ENCODE data around the gene MOSMO.
"Not testable (repeated sequence)": the region's sequence is repeated elsewhere in the genome, so short reads cannot be mapped to it uniquely, and the experiment has no call there.

The MOSMO gene

DNA sequence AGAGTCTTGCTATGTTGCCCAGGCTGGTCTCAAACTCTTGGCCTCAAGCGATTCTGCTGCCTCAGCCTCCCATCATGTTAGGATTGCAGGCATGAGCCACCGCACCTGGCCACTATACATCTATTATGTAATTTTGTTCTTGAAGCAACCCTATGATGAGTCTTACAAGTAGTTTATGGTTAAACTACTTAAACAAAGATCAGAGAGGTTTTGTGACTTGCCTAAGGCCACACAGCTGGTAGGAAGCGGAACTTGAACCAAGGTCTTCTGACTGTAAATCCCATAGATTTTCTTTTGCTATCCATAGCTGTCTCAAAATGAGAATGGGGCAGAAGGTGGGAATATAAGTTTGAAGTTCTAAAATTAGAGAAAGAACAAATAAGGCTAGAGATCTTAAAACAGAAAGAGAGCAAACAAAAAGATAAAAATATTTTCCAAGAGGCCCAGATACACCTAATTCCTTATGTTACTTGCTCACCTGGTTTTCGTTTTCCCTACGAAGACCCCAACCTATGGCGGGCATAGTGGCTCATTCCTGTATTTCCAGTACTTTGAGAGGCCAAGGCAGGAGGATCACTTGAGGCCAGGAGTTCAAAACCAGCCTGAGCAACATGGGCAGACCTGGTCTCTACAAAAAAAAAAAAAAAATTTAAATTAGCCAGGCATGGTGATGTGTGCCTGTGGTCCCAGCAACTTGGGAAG is 116.8 kb downstream of the MOSMO start:
- H3K27me3 ChIP-seq: no peaks in the 10 kb centered on the region
- no peak overlapping the region for H3K4me3 ChIP-seq
- H4K20me1 ChIP-seq: no peaks in the 10 kb centered on the region
- peaks cover 16 to 19% (median 18%) of the 10 kb centered on the region in 10 experiments for H3K4me1 ChIP-seq
- H3K36me3 ChIP-seq: no peaks in the 10 kb centered on the region
- TF ChIP-seq Cebpa-rat (IDR thresholded peaks at IDR 0.05): no peak
- H3K9ac ChIP-seq: no peak overlapping the region
- H3K9me3 ChIP-seq (replicated peaks in 1 of 11): peaks cover 0 to 8% (median 0%) of the 10 kb centered on the region in 11 experiments; a peak in 4 of 22 replicates
- no peak overlapping the region for H3K4me2 ChIP-seq
- H3K27ac ChIP-seq: no peak overlapping the region

DNA sequence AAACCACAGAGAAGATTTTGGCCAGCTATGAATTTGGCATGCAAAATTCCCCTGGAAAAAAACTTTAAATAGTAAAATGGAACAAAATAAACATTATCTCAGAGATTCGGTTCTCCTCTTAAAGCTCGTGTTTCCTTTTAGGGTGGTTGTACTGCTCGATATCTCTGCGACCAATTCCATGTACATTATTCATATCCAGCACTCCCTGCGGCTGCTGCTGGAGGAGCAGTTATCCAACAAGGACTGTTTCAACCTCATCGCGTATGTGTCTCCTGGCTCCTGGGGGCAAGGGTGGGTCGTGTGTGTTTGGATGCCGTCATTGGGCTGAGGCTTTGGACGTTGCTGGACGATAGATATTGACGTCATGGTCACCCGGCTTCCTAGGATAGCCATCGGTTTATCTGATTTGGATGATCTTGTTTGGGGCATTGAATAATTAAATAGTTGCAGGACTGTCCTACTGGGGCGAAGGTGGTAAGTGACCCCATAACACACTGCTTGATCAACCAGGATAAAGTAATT is 118.2 kb downstream of the MOSMO start:
- no peak for TF ChIP-seq Cebpa-rat (IDR thresholded peaks at IDR 0.05)
- no peaks in the 10 kb centered on the region for H4K20me1 ChIP-seq
- H3K4me3 ChIP-seq: no peak overlapping the region
- peaks cover 0 to 8% (median 0%) of the 10 kb centered on the region in 11 experiments; a peak in 4 of 22 replicates for H3K9me3 ChIP-seq (replicated peaks in 1 of 11)
- peaks cover 16 to 19% (median 18%) of the 10 kb centered on the region in 10 experiments for H3K4me1 ChIP-seq
- H3K36me3 ChIP-seq: no peaks in the 10 kb centered on the region
- H3K9ac ChIP-seq: no peak overlapping the region
- no peak overlapping the region for H3K27ac ChIP-seq
- H3K4me2 ChIP-seq: no peak overlapping the region
- H3K27me3 ChIP-seq: no peaks in the 10 kb centered on the region

DNA sequence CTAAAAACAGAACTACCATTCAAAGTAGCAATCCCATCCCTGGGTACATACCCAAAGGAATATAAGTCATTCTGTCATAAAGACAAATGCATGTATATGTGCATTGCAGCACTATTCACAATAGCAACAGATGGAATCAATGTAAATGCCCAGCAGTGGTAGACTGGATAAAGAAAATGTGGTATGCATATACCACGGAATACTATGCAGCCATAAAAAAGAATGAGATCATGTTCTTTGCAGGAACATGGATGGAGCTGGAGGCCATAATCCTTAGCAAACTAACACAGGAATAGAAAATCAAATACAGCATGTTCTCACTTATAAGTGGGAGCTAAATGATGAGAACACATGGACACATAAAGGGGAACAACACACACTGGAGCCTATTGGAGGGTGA is 120.6 kb downstream of the MOSMO start:
- not testable (repeated sequence) for H3K4me3 ChIP-seq; H3K27me3 ChIP-seq; H3K4me2 ChIP-seq; H3K4me1 ChIP-seq; H4K20me1 ChIP-seq; H3K9me3 ChIP-seq (replicated peaks in 1 of 11); H3K9ac ChIP-seq; H3K27ac ChIP-seq; H3K36me3 ChIP-seq

DNA sequence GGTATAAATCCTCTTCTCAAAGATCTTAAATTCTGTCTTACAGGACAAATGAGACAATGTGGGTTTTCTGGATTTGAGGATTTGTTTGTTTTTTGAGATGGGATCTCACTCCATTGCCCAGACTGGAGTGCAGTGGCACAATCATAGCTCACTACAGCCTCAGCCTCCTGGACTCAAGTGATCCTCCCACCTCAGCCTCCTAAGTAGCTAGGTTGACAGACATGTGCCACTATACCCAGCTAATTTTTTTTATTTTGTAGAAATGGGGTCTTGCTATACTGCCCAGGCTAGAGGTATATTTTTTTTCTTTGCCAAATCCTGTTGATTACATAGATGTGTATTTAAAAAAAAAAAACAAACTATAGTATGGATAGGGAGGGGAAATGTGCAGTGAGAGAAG is 122.6 kb downstream of the MOSMO start:
- Histone ChIP-seq H3K27me3 (no peaks in the 10 kb centered on the region), H4K20me1 (no peaks in the 10 kb centered on the region), H3K9ac (no peak overlapping the region), H3K4me3 (no peak overlapping the region), H3K4me1 (no peaks in the 10 kb centered on the region; a peak in 1 of 20 replicates), H3K27ac (no peak overlapping the region), H3K9me3 (replicated peaks in 1 of 11) (peaks cover 0 to 8% (median 0%) of the 10 kb centered on the region in 11 experiments; a peak in 4 of 22 replicates), H3K36me3 (no peaks in the 10 kb centered on the region), H3K4me2 (no peak overlapping the region)
- TF ChIP-seq Cebpa-rat (IDR thresholded peaks at IDR 0.05): no peak

DNA sequence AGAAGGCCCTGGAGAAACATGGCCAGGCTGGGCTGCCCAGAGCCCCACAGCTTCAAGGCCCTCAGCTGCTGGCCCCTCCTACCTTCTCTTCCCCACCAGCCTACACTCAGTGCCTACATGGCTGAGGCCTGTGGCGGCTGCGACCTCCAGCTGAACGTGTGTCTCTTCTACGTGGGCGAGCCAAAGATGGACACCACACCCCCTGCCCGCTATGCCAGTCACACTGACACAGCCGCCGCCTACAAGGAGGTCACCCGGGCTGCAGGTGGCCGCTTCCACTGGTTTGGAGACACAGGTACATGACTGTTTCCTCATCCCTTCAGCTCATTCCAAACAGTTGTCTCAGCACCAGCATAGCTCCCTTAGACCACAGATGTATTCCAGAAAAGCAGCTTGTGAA is 124.9 kb downstream of the MOSMO start:
- Histone ChIP-seq H4K20me1 (no peaks in the 10 kb centered on the region), H3K27me3 (no peaks in the 10 kb centered on the region), H3K9me3 (replicated peaks in 1 of 11) (peaks cover 0 to 8% (median 0%) of the 10 kb centered on the region in 11 experiments; a peak in 4 of 22 replicates), H3K4me1 (peaks cover 0 to 4% (median under 1%) of the 10 kb centered on the region in 10 experiments; a peak in 6 of 20 replicates), H3K4me3 (no peak overlapping the region), H3K36me3 (no peaks in the 10 kb centered on the region), H3K27ac (no peak overlapping the region), H3K4me2 (no peak overlapping the region), H3K9ac (no peak overlapping the region)
- no peak for TF ChIP-seq Cebpa-rat (IDR thresholded peaks at IDR 0.05)

All from BLaER1 treated with 17β-estradiol and CSF1 and Interleukin-3, amounts not matched to agents 10 nM and 100 nM (cell line).